Dermis microvascular lymphatic vessel endothelial cell (primary cell): Measurements from ENCODE around the gene ARPP21. TPM values are rescaled to one million over a fixed set of nuclear protein-coding genes. Genes with fewer than 3 reads are reported as not detected.
"Not testable (repeated sequence)": the region's sequence is repeated elsewhere in the genome, so short reads cannot be mapped to it uniquely, and the experiment has no call there.

ENCODE experiments used
- DNase-seq, 2 donors: peaks; one replicate each; pipeline versions ENCODE4 v3.0.0 to v3.0.0-alpha.2; 2010; ENCODE audit warnings: low read depth in 2 of 2
- total RNA-seq: library from RNA; depleted of rRNA; stranded (reverse); fragments of >200 nt; gene quantifications from 2 replicates; pipeline ENCODE4 v1.2.1, GENCODE V29; 2014

ARPP21 gene
- total RNA-seq, 1 donor from 2014 or later = not detected

DNA sequence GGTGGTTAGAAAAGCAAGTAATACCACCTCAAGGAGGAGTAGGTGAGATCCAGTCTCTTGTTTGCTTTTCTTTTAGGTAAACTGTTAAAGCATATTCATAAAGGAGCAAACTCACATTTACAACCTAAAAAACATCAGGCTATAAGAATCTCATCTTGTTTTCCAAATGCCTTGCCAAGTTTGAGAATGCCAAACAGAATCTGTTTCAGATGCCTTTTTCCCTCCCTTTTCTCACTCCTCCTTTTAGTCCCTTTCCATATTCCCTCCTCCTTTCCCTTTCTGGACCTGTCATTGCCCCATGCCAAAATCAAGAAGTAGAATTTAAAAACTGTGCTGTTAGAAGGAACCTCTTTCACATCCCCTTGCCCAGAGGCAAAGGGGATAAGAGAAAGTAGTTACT is 140.3 kb downstream of the ARPP21 start:
- DNase-seq = no peak

GRCh38 chr3:35780800-35781199 is 141.5 kb downstream of the ARPP21 start:
- DNase-seq = no peak

GRCh38 chr3:35781558-35781957 is 142.2 kb downstream of the ARPP21 start:
- DNase-seq = no peak

DNA sequence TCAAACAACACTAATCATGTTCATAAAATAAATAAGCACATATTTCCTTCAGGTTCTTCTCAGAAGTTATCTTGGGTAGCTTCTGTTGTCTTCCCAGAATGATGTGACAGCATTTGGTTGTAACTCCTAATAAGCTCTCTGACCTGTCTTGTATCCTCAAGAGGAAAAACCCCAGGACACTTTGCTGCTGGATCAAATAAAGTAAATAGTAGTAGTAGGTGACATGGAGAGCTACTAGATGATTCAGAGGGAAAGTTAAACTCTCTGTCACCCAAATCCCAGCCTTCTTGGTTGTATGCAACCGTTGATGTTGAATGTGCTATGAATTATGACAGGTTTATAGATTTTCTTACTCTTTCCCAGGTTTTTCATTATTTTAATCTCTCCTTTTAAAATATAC is 143.0 kb downstream of the ARPP21 start:
- DNase-seq = no peak

DNA sequence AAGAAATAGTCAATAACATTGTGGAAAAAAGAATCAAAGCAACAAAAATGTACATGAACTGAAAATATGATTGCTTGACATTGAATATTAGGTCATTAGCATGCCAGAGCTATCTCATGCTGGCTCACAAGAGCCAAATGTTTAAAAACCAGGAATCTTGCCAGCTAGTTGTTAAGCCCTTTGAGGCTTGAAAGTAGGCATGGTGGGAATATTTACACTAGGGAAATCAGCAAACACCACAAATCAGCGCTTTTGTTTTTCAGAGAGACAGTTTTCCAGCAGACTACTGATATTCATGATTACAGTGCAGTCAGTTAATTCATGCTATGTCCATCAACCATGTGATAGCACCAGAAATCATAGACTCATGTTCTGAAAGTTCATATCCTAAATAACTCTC is 144.8 kb downstream of the ARPP21 start:
- DNase-seq = no peak

- DNase-seq = no peak
Measured at GRCh38 chr3:35785234-35785888, 146.0 kb downstream of the ARPP21 start.

DNA sequence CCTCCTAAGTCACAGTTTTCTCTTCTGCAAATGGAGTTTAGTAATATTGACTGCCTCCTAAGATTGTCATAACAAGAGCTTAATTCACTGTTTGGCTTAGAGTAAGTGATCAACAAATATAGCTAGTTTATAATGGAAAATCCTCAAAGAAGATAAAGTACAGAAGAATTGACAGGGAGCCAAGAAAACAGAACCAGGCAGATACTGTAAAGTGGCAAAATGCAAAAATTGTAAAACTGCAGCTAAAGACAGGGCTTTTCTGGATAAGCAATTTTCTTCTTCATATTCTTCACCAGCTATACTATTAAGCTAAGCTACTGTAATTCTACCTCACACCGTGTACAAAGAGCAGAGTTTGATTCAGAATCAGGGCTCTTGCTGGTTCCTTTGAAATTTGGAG is 148.6 kb downstream of the ARPP21 start:
- DNase-seq = no peak

DNA sequence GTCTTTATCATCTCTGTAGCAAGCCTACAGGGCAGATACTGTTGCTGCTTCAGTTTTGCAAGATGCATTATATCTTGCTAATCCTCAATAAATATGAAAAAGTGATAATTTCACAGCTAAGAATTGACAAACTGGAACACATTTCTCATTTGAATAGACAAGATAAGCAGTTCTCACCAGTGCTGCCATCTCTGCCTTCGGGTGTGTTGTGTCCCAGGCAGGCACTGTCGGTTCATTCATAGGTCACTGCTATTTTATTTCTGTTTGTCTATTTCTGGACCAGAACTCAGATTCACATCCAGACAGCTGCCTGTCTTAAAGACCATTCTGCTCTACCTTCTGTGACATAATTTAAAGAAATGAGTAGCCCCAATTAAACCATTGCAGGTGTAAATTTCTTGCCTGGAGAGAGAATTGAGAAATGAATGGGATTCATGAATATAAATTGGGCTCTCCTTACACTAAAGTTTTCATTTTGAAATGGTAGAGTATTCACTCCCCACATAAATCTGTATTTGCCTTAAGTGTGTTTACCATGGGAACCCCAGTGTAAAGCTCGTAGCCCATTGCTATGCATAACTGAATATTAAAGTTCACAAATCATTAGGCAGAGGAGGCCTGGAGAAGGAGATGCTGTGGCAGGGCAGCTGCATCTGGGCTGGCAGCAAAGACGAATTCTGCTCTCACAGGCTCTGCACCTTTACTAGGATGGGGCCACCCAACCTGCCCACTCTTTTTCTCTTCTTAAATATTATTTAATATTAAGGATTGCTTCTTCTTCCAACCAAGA is 149.9 kb downstream of the ARPP21 start:
- DNase-seq = no peak

GRCh38 chr3:35790764-35791163 is 151.4 kb downstream of the ARPP21 start:
- DNase-seq = no peak

- DNase-seq = no peak
Measured at GRCh38 chr3:35793667-35794066, 154.3 kb downstream of the ARPP21 start.

DNA sequence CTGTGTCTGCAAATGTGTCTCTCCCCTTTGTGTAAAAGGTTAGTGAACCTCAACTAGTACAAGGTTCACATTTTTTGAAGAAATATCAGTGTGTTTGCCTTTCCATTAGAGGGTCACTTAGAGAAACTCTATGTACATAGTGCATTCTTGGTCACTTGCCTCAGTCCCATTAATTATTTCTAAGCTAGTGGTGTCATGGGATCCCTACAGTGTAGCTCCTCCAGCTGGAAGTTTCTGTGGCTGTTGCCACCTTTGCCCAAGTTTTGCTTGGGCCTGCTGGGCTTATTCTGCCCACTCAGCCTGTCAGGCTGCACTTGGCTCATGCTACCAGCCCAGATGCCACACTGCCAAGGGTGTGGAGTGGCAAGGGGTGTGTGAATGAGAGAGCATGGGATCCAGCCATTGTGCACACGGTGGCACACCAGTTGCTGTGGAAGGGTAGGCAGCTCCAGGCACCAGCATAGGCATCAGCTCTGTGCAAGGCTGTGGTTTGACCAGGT is 161.7 kb downstream of the ARPP21 start:
- DNase-seq = no peak

GRCh38 chr3:35814531-35814930 is 175.2 kb downstream of the ARPP21 start:
- no peak for DNase-seq

DNA sequence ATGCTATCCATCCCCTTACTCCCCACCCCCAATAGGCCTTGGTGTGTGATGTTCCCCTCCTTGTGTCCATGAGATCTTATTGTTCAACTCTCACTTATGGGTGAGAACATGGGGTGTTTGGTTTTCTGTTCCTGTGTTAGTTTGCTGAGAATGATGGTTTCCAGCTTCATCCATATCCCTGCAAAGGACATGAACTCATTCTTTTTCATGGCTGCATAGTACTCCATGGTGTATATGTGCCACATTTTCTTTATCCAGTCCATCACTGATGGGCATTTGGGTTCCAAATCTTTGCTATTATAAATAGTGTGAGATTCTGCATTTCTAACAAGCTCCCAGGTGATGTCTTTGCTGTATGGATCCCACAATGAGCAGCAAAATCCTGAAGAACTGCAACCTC is 176.5 kb downstream of the ARPP21 start:
- DNase-seq = not testable (repeated sequence)

- no peak for DNase-seq
Measured at GRCh38 chr3:35817216-35817615, 177.9 kb downstream of the ARPP21 start.

DNA sequence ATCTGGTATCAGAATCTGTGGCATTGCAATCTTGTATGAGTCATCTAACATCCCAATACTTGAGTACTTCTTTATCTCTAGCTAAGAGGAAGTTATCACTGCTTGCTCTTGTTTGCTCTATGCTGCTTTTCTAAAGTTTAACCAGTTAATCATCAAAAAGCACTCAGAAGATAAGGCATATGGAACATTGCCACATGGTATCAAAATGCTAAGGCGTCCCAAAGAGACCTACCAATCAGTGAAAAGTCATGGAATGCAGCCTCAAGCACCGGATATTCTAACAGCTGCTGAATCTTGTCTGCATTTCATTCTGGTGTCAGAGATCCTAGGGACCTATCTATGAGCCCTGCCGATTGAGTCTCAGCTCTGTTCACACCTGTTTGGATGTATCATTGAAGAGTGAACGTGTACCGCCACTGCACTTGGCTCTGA is 192.8 kb downstream of the ARPP21 start:
- DNase-seq = no peak
